Heart left ventricle (tissue), 16 donors: ENCODE results near the gene CHST11. TPM values are rescaled to one million over a fixed set of nuclear protein-coding genes. Genes with fewer than 3 reads are reported as not detected.

Experiments
- ATAC-seq, 4 donors: fragments of 200-7000 bp; cut with Tn5 transposase; one replicate each; pipeline ENCODE4 v1.9.1; 2020 to 2022; ENCODE audit warnings: moderate library complexity in 4 of 4, mild to moderate bottlenecking in 3 of 4, moderate number of reproducible peaks in 1 of 4
- DNase-seq, 5 donors: peaks; one replicate each; pipeline ENCODE4 v3.0.0-alpha.2; 2020
- H3K27ac ChIP-seq, 12 donors: fragments of 200-600 bp; sonication (generic) in 4 of 12; one replicate each; pipeline versions ENCODE4 v1.5.0 to v1.8.0; 2016 to 2022; ENCODE audit warnings: mild to moderate bottlenecking in 2 of 12
- H3K27me3 ChIP-seq, 9 donors: fragments of 200-600 bp; sonication (generic) in 2 of 9; one replicate each; pipeline versions ENCODE4 v1.5.1 to v1.8.0; 2016 to 2022; ENCODE audit warnings: mild to moderate bottlenecking in 3 of 9
- H3K36me3 ChIP-seq, 9 donors: fragments of 200-600 bp; sonication (generic) in 2 of 9; one replicate each; pipeline versions ENCODE4 v1.5.0 to v1.8.0; 2018 to 2022; ENCODE audit warnings: mild to moderate bottlenecking in 2 of 9
- H3K4me1 ChIP-seq, 12 donors: fragments of 200-600 bp; sonication (generic) in 4 of 12; one replicate each; pipeline versions ENCODE4 v1.5.0 to v1.8.0; 2016 to 2022; ENCODE audit warnings: mild to moderate bottlenecking in 3 of 12
- H3K4me3 ChIP-seq, 12 donors: fragments of 200-600 bp; sonication (generic) in 4 of 12; one replicate each; pipeline versions ENCODE4 v1.5.0 to v1.8.0; 2017 to 2022; ENCODE audit warnings: mild to moderate bottlenecking in 9 of 12, moderate library complexity in 4 of 12
- H3K9me3 ChIP-seq, 12 donors: fragments of 200-600 bp; sonication (generic) in 4 of 12; one replicate each; pipeline versions ENCODE4 v1.5.0 to v1.8.0; 2016 to 2022; ENCODE audit warnings: mild to moderate bottlenecking in 1 of 12
- CTCF ChIP-seq, 12 donors: fragments of 200-600 bp; sonication (generic) in 4 of 12; IDR thresholded peaks; one replicate each; pipeline versions ENCODE4 v1.5.0 to v1.8.0; 2018 to 2022; ENCODE audit warnings: antibody characterized with exemption in 12 of 12, mild to moderate bottlenecking in 5 of 12
- POLR2A ChIP-seq, 2 donors: fragments of 450-650 bp; IDR thresholded peaks; one replicate each; pipeline ENCODE4 v1.6.1; 2017; ENCODE audit warnings: antibody characterized with exemption in 2 of 2, mild to moderate bottlenecking in 2 of 2, moderate library complexity in 2 of 2
- WGBS, 4 donors: extraction: QIAGEN DNeasy Blood & Tissue Kit in 2 of 4; methylation state at CpG; one replicate each; pipeline versions ENCODE4 v1.1.5 to v1.1.7; 2013 to 2018; 5-methylcytosine and 5-hydroxymethylcytosine counted together
- intact Hi-C, 10 donors: fragments of 100-400 bp; cut with DNase I; formaldehyde crosslinking; loops; one replicate each; pipeline versions ENCODE4 v1.11.1 to v1.14.2; 2022
- polyA plus RNA-seq, 2 donors: library from polyadenylated mRNA; stranded (reverse); fragments of 200-250 nt; gene quantifications; one replicate each; pipeline ENCODE4 v1.2.3, GENCODE V29; 2013
- total RNA-seq, 9 donors: library from RNA; depleted of rRNA in 2 of 9; stranded (reverse); fragments of >200 nt in 2 of 9; fragmentation: NEBNext Ultra II Directional in 3 of 9; extraction: Animal tissue kit (Norgen Biotek cat#: 25700) in 3 of 9; gene quantifications; one replicate each; pipeline versions ENCODE4 v1.1.0 to v1.2.4, GENCODE V29; 2016 to 2023
- donor health status: ischemic (EF 13 %, LVEDD 7.1; RV severe dilation, severe dysfunction).
- donor health status: healthy with polysubstance abuse.
- donor health status: DM: no; HTN: yes; CAD: no.
- donor health status: DM: no; HTN: no; CAD: no.
- donor health status: ischemic (EF 25% LVEDD 6.9; RV normal size, moderate dysfunction).
- donor health status: ischemic (EF 25% LVEDD 5.7; RV mildly dilated, moderate dysfunction).
- donor health status: healthy.
- donor health status: DM: yes; HTN: yes; CAD: no.
- donor health status: ischemic (EF 35%, LVEDD 5.7; RV mildly dilated, moderate dysfunction).
- donor health status: nonischemic (EF 11% LVEDD 7.7; RV severe dilation, severe dysfunction).
- donor health status: DM: yes; HTN: yes; CAD: no.
- donor health status: PGD.
- donor health status: ischemic (EF 29% LVEDD 5.4; RV normal size, mild dysfunction).
- donor health status: nonischemic (EF 23%, LVEDD 6.1; RV moderate dilation, normal function).

The CHST11 gene
- total and polyA plus RNA-seq, 11 donors: 1.1 to 16.9 (median 3.4) TPM

DNA sequence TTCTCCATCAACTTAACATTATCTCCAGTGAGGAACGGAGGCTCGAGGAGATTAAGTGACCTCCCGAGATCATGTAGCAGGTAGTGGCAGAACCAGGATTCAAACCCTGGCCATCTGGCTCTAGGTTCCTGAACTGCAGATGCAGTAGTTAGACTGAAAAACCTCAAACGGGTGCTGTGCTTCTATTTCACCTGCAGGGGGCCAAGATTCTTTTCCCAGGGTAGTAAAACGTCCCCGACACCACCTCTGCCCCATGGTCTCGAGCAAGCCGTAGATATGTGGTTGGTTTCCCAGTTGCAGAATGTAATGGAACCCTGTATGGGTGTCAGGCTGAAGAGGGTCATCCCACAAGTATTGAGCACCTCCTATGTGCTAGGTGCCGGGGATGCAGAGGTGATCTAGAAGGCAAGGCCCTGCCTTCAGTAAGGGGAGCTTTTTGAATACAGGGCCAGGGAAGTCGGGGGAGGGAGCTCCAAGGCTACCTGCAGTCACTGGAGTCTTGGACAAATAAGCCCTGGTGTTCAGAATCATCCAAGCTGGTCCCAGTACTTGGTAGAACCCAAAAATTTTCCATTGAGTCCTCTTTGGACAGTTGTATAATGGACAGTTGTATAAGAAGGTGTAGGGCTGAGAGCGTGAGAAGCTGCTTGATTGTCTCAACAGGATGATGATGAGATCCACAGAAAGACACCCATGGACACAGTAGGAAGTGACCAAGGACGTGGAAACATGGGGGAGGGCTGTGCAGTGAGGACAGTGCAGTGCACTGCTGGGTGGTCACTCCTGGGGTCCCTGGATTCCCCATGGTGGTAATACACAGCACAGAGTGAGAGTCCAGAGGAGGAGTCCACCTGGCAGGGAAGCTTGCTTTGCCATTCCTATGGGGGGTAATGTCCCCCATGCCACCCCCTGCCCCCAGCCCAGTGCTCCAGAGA, 197.2 kb downstream of the CHST11 start:
- 83 to 89% (median 86%) methylated on average over 12 of the region's 12 CpGs for WGBS, 4 donors
- Histone ChIP-seq H3K4me1 (peaks cover 0 to 42% (median 0%) of the 10 kb centered on the region in 12 donors), H3K36me3 (no peaks in the 10 kb centered on the region), H3K27me3 (no peaks in the 10 kb centered on the region), H3K27ac (no peak overlapping the region), H3K4me3 (no peak overlapping the region), H3K9me3 (no peaks in the 10 kb centered on the region)
- TF ChIP-seq POLR2A (IDR thresholded peaks at IDR 0.05): no peak
- peak in 6 of 12 donors; percentile 8 to 38 (median 19) for TF ChIP-seq CTCF (IDR thresholded peaks at IDR 0.05)
- ATAC-seq (no peak), DNase-seq (no peak)
- intact Hi-C loops: loop anchor here in 1 of 10 donors (10.0 kb wide), 1 partner anchor 249 kb away; no protein-coding TSS in a partner anchor

- peaks cover 0 to 32% (median 0%) of the 10 kb centered on the region in 12 donors for H3K4me1 ChIP-seq
- TF ChIP-seq POLR2A (IDR thresholded peaks at IDR 0.05) (no peak), CTCF (IDR thresholded peaks at IDR 0.05) (no peak)
- H3K27ac ChIP-seq: no peak overlapping the region
- H3K27me3 ChIP-seq: no peaks in the 10 kb centered on the region
- H3K4me3 ChIP-seq: no peak overlapping the region
- H3K36me3 ChIP-seq: no peaks in the 10 kb centered on the region
- DNase-seq: no peak
- intact Hi-C loops: loop anchor here in 1 of 10 donors (10.0 kb wide), 1 partner anchor 250 kb away; no protein-coding TSS in a partner anchor
- 82 to 91% (median 89%) methylated on average over 15 to 16 of the region's 16 CpGs for WGBS, 4 donors
- no peaks in the 10 kb centered on the region for H3K9me3 ChIP-seq
- ATAC-seq: no peak
Observed at GRCh38 chr12:104654665-104655609, 198.2 kb downstream of the CHST11 start.

DNA sequence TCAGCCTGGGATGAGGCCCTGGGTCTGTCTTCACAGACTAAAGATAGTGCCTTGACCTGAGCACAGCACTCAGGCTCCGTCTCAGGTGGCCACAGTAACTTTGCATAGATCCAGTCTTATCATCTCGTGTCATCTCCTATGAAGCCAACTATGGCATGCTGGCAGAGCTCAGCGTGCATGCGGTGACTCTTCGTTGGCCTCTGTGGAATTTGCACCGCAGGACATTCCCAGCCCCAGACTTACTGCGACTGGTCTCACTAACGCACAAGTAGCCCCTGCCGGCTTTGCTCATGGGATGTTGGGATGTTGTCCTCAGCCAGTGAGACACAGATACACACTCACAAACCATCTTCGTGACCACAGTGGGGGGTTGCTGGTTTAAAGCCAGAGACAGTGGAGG, 199.6 kb downstream of the CHST11 start:
- Histone ChIP-seq H3K4me3 (no peak overlapping the region), H3K9me3 (no peaks in the 10 kb centered on the region), H3K36me3 (no peaks in the 10 kb centered on the region), H3K4me1 (peaks cover 0 to 18% (median 0%) of the 10 kb centered on the region in 12 donors), H3K27me3 (no peaks in the 10 kb centered on the region), H3K27ac (no peak overlapping the region)
- ATAC-seq: no peak
- intact Hi-C loops: loop anchor here in 1 of 10 donors (10.0 kb wide), 1 partner anchor 252 kb away; no protein-coding TSS in a partner anchor
- no peak for DNase-seq
- TF ChIP-seq CTCF (IDR thresholded peaks at IDR 0.05) (no peak), POLR2A (IDR thresholded peaks at IDR 0.05) (no peak)
- WGBS, 4 donors: 81 to 86% (median 84%) methylated on average over 10 of the region's 10 CpGs
